Effector memory CD4-positive, alpha-beta T cell (primary cell): ENCODE measurements around the gene KCNA10.

Source experiments
- DNase-seq, 3 donors: peaks; one replicate each; pipeline ENCODE4 v3.0.0-alpha.2; 2020
- H3K27ac ChIP-seq: 2 replicates; pipeline ENCODE4 v1.7.0; 2013; ENCODE audit warnings: mild to moderate bottlenecking, low read length, moderate library complexity; ENCODE audit not compliant: insufficient read depth, poor library complexity, severe bottlenecking
- H3K27me3 ChIP-seq: replicated peaks from 2 replicates; pipeline ENCODE4 v1.7.0; 2013; ENCODE audit warnings: mild to moderate bottlenecking, low read length; ENCODE audit not compliant: insufficient read depth, control insufficient read depth, poor library complexity, severe bottlenecking
- H3K36me3 ChIP-seq: 2 replicates; pipeline ENCODE4 v1.7.0; 2013; ENCODE audit warnings: mild to moderate bottlenecking, low read length, moderate library complexity; ENCODE audit not compliant: control insufficient read depth, insufficient read depth
- H3K4me1 ChIP-seq: 2 replicates; pipeline ENCODE4 v1.7.0; 2013; ENCODE audit warnings: low read length, mild to moderate bottlenecking; ENCODE audit not compliant: control insufficient read depth, insufficient read depth, poor library complexity, severe bottlenecking
- H3K4me3 ChIP-seq: 2 replicates; pipeline ENCODE4 v1.7.0; 2013; ENCODE audit warnings: low read length, low read depth, mild to moderate bottlenecking; ENCODE audit not compliant: insufficient read depth, poor library complexity, severe bottlenecking
- H3K9me3 ChIP-seq: 2 replicates; pipeline ENCODE4 v1.7.0; 2013; ENCODE audit warnings: mild to moderate bottlenecking, low read length, moderate library complexity; ENCODE audit not compliant: control insufficient read depth

The KCNA10 gene

DNA sequence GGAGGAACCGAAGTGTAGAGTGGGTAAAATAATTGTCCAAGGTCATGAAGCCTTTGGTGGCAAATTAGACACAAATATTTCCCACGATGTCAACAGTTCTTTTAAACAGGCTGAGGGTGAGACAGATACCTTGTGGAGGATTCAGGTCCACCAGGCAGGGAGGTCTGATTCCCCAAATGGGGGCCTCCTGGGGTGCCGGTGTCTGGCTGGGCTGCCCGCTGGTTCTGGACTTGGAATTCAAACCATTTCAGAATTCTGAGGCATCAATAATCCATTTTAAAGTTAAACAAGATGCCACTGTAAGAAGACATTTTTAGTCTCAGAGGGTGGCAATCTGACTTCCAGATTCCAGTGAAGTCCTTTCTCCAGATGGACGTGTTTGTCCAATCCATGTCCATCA is 15.5 kb downstream of the KCNA10 start:
- no peaks in the 10 kb centered on the region for H3K27me3 ChIP-seq
- H3K36me3 ChIP-seq = no peaks in the 10 kb centered on the region
- no peaks in the 10 kb centered on the region for H3K9me3 ChIP-seq
- no peak for DNase-seq
- no peak overlapping the region for H3K4me3 ChIP-seq
- no peaks in the 10 kb centered on the region for H3K4me1 ChIP-seq
- H3K27ac ChIP-seq = no peak overlapping the region

DNA sequence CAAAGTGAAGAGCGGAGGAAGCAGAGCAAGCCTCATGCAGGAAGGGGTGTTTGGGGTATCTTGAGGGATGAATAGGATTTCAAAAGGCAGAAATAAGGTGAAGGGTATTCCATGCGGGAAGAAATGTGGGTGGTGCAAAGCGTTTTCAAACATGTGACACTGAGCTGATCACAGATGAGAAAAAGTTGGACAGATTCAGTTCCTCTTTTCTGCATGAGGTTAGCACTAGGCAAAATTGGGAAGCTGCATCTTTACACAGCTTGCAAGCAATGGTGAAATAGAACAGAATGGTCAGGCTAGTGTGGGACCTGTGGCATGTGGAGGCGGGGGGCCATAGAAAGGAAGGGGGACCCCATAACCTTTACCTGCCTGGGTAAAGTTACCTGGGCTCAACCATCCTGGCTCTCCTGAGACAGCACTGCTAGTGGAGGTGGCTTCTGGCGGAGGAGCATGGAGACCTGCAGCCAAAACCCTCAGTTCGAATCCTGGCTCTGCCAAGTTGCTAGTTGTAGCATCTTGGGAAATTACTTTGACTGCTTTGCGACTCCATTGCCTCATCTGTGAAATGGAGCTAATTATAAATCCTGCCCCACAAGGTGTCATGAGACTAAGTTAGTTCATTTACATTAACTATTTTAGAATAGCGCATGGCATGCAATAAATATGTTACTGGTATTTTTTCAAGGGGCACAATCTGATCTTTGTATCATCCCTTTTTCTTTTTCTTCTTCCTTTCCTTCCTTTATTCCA is 16.4 kb downstream of the KCNA10 start:
- Histone ChIP-seq H3K9me3 (no peaks in the 10 kb centered on the region), H3K4me1 (no peaks in the 10 kb centered on the region), H3K27ac (no peak overlapping the region), H3K4me3 (no peak overlapping the region), H3K36me3 (no peaks in the 10 kb centered on the region), H3K27me3 (no peaks in the 10 kb centered on the region)
- DNase-seq = no peak

DNA sequence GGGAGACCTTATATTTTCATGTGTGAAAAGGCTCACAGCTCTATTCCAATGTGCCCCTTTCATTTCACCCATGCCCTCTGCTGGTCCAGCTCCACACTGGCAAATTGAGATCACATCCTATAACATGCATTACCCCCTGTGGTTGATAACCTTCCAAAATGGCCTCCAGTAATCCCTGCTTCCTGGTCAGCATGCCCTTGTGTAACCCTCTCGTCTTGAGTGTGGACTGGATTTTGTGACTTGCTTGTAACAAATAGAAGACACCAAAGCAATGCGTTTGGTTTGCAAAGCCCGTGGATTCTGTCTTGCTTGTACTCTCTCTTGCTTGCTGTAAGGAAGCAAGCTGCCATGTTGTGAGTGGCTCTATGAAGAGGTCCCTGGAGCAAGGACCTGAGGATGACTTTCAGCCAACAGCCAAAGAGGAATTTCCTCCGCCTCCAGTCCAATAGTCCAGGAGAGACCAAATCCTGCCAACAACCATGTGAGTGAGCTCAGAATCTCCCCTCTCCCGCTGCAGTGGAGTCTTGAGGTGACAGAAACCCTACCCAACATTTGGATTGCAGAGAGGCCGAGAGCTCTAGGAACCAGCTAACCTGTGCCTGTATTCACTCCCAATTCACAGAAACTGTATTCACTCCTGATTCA is 17.4 kb downstream of the KCNA10 start:
- Histone ChIP-seq H3K27me3 (no peaks in the 10 kb centered on the region), H3K36me3 (no peaks in the 10 kb centered on the region), H3K4me1 (no peaks in the 10 kb centered on the region), H3K9me3 (no peaks in the 10 kb centered on the region), H3K4me3 (no peak overlapping the region), H3K27ac (no peak overlapping the region)
- DNase-seq = no peak

DNA sequence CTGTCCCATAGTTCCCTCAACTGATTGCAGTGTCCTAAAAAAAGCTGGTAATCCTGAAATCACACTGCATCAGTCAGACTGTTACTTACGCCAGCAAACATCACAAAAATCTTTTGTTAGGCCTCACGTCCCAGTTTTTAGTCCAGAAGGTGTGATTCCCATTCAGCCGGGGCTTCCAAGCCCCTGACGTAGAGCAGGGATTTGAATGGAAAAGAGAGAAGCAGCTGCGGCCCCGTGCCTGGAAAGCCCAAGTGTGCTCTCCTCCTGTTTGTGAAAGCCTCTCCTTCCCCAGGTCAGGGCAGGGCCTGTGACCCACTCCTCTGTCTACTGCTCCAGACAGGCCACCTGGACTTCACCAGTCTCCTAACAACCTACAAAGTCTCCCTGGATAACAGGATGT is 20.7 kb downstream of the KCNA10 start:
- Histone ChIP-seq H3K9me3 (no peaks in the 10 kb centered on the region), H3K4me3 (no peak overlapping the region), H3K36me3 (no peaks in the 10 kb centered on the region), H3K27ac (no peak overlapping the region), H3K4me1 (no peaks in the 10 kb centered on the region), H3K27me3 (no peaks in the 10 kb centered on the region)
- no peak for DNase-seq

DNA sequence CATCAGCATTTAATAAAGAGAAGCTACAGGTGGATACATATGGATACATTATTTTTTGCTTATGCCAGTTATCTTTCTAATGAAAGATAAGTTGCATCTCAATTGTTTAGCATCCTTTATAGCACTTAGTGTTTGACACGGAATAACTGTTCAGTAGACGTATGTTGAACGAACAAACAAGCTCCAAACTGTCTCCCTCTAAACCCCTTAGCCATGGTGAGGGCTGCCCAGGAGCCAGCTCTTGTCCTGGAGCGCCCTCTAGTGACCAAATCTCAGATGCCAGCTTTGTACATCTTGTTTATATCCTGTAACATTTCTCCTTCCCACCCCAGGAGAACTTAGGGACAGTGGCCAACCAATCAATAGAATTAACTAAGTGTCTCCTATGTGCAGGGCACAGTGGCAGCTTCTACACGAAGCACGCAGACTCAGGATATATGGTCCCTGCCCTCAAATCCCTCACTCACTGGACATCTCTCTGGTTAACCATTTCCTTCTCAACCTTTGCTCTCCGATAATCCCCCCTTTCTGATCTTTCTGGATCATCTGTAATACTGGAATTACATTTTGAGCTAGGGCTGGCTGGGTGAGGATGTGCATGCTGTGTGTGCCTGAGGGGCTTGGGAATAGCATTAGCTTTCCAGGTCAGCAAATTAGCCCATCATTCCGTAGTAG is 22.9 kb downstream of the KCNA10 start:
- Histone ChIP-seq H3K27ac (no peak overlapping the region), H3K4me1 (no peaks in the 10 kb centered on the region), H3K4me3 (no peak overlapping the region), H3K27me3 (no peaks in the 10 kb centered on the region), H3K9me3 (no peaks in the 10 kb centered on the region), H3K36me3 (no peaks in the 10 kb centered on the region)
- DNase-seq = peak; percentile 39 to 62 (median 47)

DNA sequence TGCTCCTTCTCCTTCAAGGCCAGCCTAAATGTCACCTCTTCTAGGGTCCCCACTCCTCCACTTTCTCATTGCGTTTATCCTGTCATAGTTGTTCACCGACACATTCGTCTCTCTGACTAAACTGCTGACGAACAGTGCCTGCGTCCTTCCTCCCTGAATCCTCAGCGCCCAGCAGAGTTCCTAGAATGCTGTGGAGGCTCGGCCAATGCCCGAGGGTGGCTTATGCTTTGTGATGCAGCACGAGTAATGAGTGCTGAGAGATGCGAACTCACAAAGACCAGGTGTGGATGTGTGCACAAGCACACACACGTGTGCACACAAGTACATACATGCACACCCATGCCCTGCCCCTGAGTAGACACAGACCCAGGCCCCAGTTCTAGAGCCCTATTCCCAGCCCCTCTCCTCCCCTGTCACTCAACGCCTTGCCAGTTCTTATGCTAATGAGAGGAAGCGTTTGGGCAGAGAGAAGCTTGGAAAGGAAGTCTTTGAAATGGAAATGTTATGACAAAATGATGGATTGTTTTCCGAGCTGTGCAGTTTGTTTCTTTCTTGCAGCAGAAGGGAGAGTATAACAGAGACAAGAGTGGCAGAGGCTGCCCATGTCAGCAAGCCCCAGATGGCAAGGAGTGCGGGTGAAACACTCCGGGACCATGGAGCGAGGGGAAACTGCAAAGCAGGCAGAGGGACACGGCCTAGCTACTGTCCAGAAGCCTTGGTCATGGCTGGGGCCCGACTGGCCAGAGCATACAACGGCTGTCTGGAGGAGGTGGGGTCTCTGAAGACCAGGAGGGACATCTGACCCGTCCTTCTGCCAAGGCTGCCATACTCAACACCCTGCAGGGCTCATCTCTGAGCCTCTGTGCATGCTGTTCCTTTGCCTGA is 24.2 kb downstream of the KCNA10 start:
- H3K36me3 ChIP-seq = no peaks in the 10 kb centered on the region
- no peaks in the 10 kb centered on the region for H3K9me3 ChIP-seq
- no peak for DNase-seq
- H3K4me1 ChIP-seq = no peaks in the 10 kb centered on the region
- H3K27me3 ChIP-seq = no peaks in the 10 kb centered on the region
- H3K27ac ChIP-seq = no peak overlapping the region
- no peak overlapping the region for H3K4me3 ChIP-seq

DNA sequence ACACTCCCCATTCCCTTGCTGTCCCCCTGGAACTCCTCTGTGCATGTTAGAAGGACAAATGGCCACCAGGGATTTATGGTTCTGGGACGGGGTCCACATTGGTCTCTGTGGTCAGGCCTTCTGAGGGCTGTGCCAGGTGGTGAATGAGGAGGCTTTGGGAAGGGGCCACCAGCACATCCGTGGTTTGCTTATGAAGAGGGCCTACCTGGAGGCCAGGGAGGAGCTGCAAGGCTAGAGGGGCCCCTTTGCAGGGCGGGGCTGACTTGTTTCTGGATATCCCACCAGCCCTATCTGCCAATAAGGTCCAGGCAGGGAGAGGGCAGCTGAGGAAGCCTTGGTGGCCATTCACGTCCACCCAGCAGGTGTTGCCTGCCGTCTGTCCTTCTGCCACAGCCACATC is 24.9 kb downstream of the KCNA10 start:
- no peaks in the 10 kb centered on the region for H3K36me3 ChIP-seq
- no peak overlapping the region for H3K27ac ChIP-seq
- DNase-seq = no peak
- H3K4me3 ChIP-seq = no peak overlapping the region
- H3K4me1 ChIP-seq = no peaks in the 10 kb centered on the region
- H3K9me3 ChIP-seq = no peaks in the 10 kb centered on the region
- no peaks in the 10 kb centered on the region for H3K27me3 ChIP-seq

DNA sequence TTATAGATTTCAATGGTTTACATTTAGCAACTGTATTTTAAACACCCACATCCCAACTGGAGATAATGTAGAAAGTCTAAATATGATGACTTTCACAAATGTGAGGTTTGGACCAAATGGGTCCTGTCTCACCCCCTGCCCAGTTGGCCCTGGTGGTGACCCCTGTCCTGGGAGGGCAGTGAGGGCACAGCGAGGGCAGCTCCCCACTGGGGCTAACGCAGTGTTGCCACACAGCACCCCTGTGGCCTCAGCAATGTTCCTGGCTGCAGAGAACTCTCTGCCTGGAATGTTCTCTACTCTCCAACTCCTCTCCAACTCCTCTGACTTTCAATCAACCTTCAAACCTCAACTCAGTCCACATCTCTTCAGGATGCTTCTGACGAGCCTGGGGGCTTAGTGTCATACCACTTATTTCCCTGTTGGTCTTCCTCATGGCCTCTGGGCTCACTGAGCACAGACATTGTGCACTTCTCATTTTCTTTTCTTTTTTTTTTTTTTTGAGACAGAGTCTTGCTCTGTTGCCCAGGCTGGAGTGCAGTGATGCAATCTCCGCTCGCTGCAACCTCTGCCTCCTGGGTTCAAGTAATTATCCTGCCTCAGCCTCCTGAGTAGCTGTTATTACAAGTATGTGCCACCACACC is 25.8 kb downstream of the KCNA10 start:
- DNase-seq = no peak
- Histone ChIP-seq H3K4me1 (no peaks in the 10 kb centered on the region), H3K9me3 (no peaks in the 10 kb centered on the region), H3K4me3 (no peak overlapping the region), H3K27me3 (no peaks in the 10 kb centered on the region), H3K36me3 (no peaks in the 10 kb centered on the region), H3K27ac (no peak overlapping the region)

DNA sequence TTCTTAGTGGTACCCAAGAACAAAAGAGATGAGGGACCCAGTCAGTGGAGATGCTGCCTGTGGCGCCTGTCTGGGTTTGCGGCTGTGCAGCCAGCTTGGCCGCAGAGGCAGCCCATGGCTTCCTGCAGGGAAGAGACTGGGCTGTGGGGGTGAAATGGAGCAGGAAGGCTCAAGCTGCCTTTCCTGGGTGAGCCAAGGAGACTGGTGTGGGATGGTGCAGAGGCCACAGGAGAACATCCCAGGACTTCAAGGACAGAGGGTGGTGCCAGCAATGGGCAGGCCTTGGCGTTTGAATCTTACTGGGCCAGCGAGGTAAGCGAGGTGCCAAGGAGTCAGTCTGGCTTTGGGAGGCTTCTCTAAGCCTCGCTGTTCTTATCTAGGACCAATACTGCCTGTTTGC is 26.4 kb downstream of the KCNA10 start:
- H3K27me3 ChIP-seq = no peaks in the 10 kb centered on the region
- no peaks in the 10 kb centered on the region for H3K4me1 ChIP-seq
- DNase-seq = no peak
- H3K36me3 ChIP-seq = no peaks in the 10 kb centered on the region
- no peak overlapping the region for H3K4me3 ChIP-seq
- H3K9me3 ChIP-seq = no peaks in the 10 kb centered on the region
- no peak overlapping the region for H3K27ac ChIP-seq
